Activated T-cell treated with anti-CD3 and anti-CD28 coated beads, Interleukin-2, amount 50 U/mL, for 4 hours (primary cell): ENCODE results near the gene NAV2. TPM values are rescaled to one million over a fixed set of nuclear protein-coding genes. Genes with fewer than 3 reads are reported as not detected.

ENCODE experiments used
- ATAC-seq, 2 donors: fragments of 200-7000 bp; cut with Tn5 transposase; one replicate each; pipeline ENCODE4 v1.10.0; 2021
- DNase-seq: peaks from one replicate; pipeline ENCODE4 v3.0.0-alpha.2; 2020
- H3K27me3 Mint-ChIP-seq: one replicate; pipeline ENCODE4 v1.8.0; 2021; ENCODE audit warnings: low read depth, mixed read lengths
- H3K36me3 Mint-ChIP-seq: one replicate; pipeline ENCODE4 v1.8.0; 2022; ENCODE audit warnings: mixed read lengths; ENCODE audit not compliant: insufficient read depth
- H3K4me1 Mint-ChIP-seq: one replicate; pipeline ENCODE4 v1.8.0; 2021; ENCODE audit warnings: low read depth, mixed read lengths
- H3K4me3 Mint-ChIP-seq: one replicate; pipeline ENCODE4 v1.8.0; 2021; ENCODE audit warnings: mild to moderate bottlenecking, moderate library complexity, mixed read lengths
- H3K9me3 Mint-ChIP-seq: one replicate; pipeline ENCODE4 v1.8.0; 2021; ENCODE audit warnings: mixed read lengths
- total RNA-seq, 3 donors: library from RNA; stranded (reverse); gene quantifications; one replicate each; pipeline ENCODE4 v1.2.1, GENCODE V29; 2021

NAV2 gene
- total RNA-seq, 3 donors from 2014 or later: 0.08 to 0.60 (median 0.35) TPM

- ATAC-seq (no peak), DNase-seq (no peak)
- H3K36me3 Mint-ChIP-seq: no peaks in the 10 kb centered on the region
- H3K4me3 Mint-ChIP-seq: no peak overlapping the region
- no peaks in the 10 kb centered on the region for H3K9me3 Mint-ChIP-seq
- H3K27me3 Mint-ChIP-seq: no peaks in the 10 kb centered on the region
- no peaks in the 10 kb centered on the region for H3K4me1 Mint-ChIP-seq
Measured at GRCh38 chr11:19936461-19936860, 223.8 kb downstream of the NAV2 start.

GRCh38 chr11:19938169-19938856 lies 225.7 kb downstream of the NAV2 start:
- Mint-ChIP-seq H3K27me3 (no peaks in the 10 kb centered on the region), H3K9me3 (no peaks in the 10 kb centered on the region), H3K36me3 (no peaks in the 10 kb centered on the region), H3K4me3 (no peak overlapping the region), H3K4me1 (no peaks in the 10 kb centered on the region)
- peak; percentile 51 to 62 for ATAC-seq
- DNase-seq: no peak

- Mint-ChIP-seq H3K4me1 (no peaks in the 10 kb centered on the region), H3K27me3 (no peaks in the 10 kb centered on the region), H3K9me3 (no peaks in the 10 kb centered on the region), H3K36me3 (no peaks in the 10 kb centered on the region), H3K4me3 (no peak overlapping the region)
- ATAC-seq: no peak
- no peak for DNase-seq
Measured at GRCh38 chr11:19938866-19939265, 226.2 kb downstream of the NAV2 start.

- DNase-seq (no peak), ATAC-seq (no peak)
- Mint-ChIP-seq H3K4me1 (no peaks in the 10 kb centered on the region), H3K4me3 (no peak overlapping the region), H3K27me3 (no peaks in the 10 kb centered on the region), H3K36me3 (no peaks in the 10 kb centered on the region), H3K9me3 (no peaks in the 10 kb centered on the region)
Measured at GRCh38 chr11:19939415-19939929, 226.8 kb downstream of the NAV2 start.

- DNase-seq (no peak), ATAC-seq (no peak)
- no peaks in the 10 kb centered on the region for H3K36me3 Mint-ChIP-seq
- no peak overlapping the region for H3K4me3 Mint-ChIP-seq
- no peaks in the 10 kb centered on the region for H3K4me1 Mint-ChIP-seq
- H3K27me3 Mint-ChIP-seq: peaks cover 2% of the 10 kb centered on the region
- no peaks in the 10 kb centered on the region for H3K9me3 Mint-ChIP-seq
Measured at GRCh38 chr11:19940831-19941230, 228.2 kb downstream of the NAV2 start.

GRCh38 chr11:19946681-19947080 lies 234.0 kb downstream of the NAV2 start:
- Mint-ChIP-seq H3K4me1 (peaks cover 4% of the 10 kb centered on the region), H3K27me3 (peaks cover 11% of the 10 kb centered on the region), H3K9me3 (no peaks in the 10 kb centered on the region), H3K4me3 (no peak overlapping the region), H3K36me3 (no peaks in the 10 kb centered on the region)
- no peak for DNase-seq
- ATAC-seq: no peak

GRCh38 chr11:19947537-19948114 lies 235.0 kb downstream of the NAV2 start:
- Mint-ChIP-seq H3K4me3 (no peak overlapping the region), H3K27me3 (peaks cover 11% of the 10 kb centered on the region)

GRCh38 chr11:19949606-19950005 lies 237.0 kb downstream of the NAV2 start:
- Mint-ChIP-seq H3K4me1 (peaks cover 6% of the 10 kb centered on the region), H3K4me3 (no peak overlapping the region), H3K27me3 (peaks cover 17% of the 10 kb centered on the region), H3K9me3 (no peaks in the 10 kb centered on the region), H3K36me3 (no peaks in the 10 kb centered on the region)
- no peak for ATAC-seq
- DNase-seq: no peak

More at GRCh38 chr11:19947537-19948114, 235.0 kb downstream of the NAV2 start:
- Mint-ChIP-seq H3K9me3 (no peaks in the 10 kb centered on the region), H3K4me1 (peaks cover 6% of the 10 kb centered on the region), H3K36me3 (no peaks in the 10 kb centered on the region)
- ATAC-seq (no peak), DNase-seq (no peak)

- H3K4me1 Mint-ChIP-seq: peaks cover 6% of the 10 kb centered on the region
- ATAC-seq (peak in 1 of 2 donors; percentile 43), DNase-seq (no peak)
- H3K4me3 Mint-ChIP-seq: peak overlapping the region; percentile 29
- peaks cover 12% of the 10 kb centered on the region for H3K27me3 Mint-ChIP-seq
- no peaks in the 10 kb centered on the region for H3K36me3 Mint-ChIP-seq
- H3K9me3 Mint-ChIP-seq: no peaks in the 10 kb centered on the region
Measured at GRCh38 chr11:19951558-19952115, 239.0 kb downstream of the NAV2 start.

- ATAC-seq (no peak), DNase-seq (no peak)
- Mint-ChIP-seq H3K4me3 (no peak overlapping the region), H3K9me3 (no peaks in the 10 kb centered on the region), H3K27me3 (peaks cover 10% of the 10 kb centered on the region), H3K4me1 (peaks cover 6% of the 10 kb centered on the region), H3K36me3 (no peaks in the 10 kb centered on the region)
Measured at GRCh38 chr11:19952116-19952605, 239.5 kb downstream of the NAV2 start.

GRCh38 chr11:19952911-19953310 lies 240.3 kb downstream of the NAV2 start:
- ATAC-seq (no peak), DNase-seq (no peak)
- H3K4me3 Mint-ChIP-seq: no peak overlapping the region
- peaks cover 7% of the 10 kb centered on the region for H3K27me3 Mint-ChIP-seq
- no peaks in the 10 kb centered on the region for H3K36me3 Mint-ChIP-seq
- H3K4me1 Mint-ChIP-seq: peaks cover 6% of the 10 kb centered on the region
- H3K9me3 Mint-ChIP-seq: no peaks in the 10 kb centered on the region

- H3K27me3 Mint-ChIP-seq: peaks cover 7% of the 10 kb centered on the region
- H3K4me1 Mint-ChIP-seq: peaks cover 6% of the 10 kb centered on the region
- ATAC-seq: no peak
- no peaks in the 10 kb centered on the region for H3K36me3 Mint-ChIP-seq
- no peak for DNase-seq
- H3K9me3 Mint-ChIP-seq: no peaks in the 10 kb centered on the region
- no peak overlapping the region for H3K4me3 Mint-ChIP-seq
Measured at GRCh38 chr11:19953336-19953735, 240.7 kb downstream of the NAV2 start.

- H3K27me3 Mint-ChIP-seq: peaks cover 7% of the 10 kb centered on the region
- no peaks in the 10 kb centered on the region for H3K36me3 Mint-ChIP-seq
- H3K9me3 Mint-ChIP-seq: no peaks in the 10 kb centered on the region
- H3K4me1 Mint-ChIP-seq: peaks cover 6% of the 10 kb centered on the region
- ATAC-seq (no peak), DNase-seq (no peak)
- no peak overlapping the region for H3K4me3 Mint-ChIP-seq
Measured at GRCh38 chr11:19953909-19954308, 241.3 kb downstream of the NAV2 start.

- Mint-ChIP-seq H3K36me3 (no peaks in the 10 kb centered on the region), H3K4me1 (peaks cover 6% of the 10 kb centered on the region), H3K9me3 (no peaks in the 10 kb centered on the region), H3K27me3 (peaks cover 7% of the 10 kb centered on the region), H3K4me3 (no peak overlapping the region)
- ATAC-seq: no peak
- no peak for DNase-seq
Measured at GRCh38 chr11:19954899-19955298, 242.3 kb downstream of the NAV2 start.

- no peaks in the 10 kb centered on the region for H3K36me3 Mint-ChIP-seq
- DNase-seq (no peak), ATAC-seq (no peak)
- no peak overlapping the region for H3K4me3 Mint-ChIP-seq
- H3K27me3 Mint-ChIP-seq: peaks cover 7% of the 10 kb centered on the region
- H3K4me1 Mint-ChIP-seq: peaks cover 6% of the 10 kb centered on the region
- no peaks in the 10 kb centered on the region for H3K9me3 Mint-ChIP-seq
Measured at GRCh38 chr11:19955660-19956059, 243.0 kb downstream of the NAV2 start.
